ENCODE data around the gene FKBP6.

- TF ChIP-seq CTCF (conservative IDR thresholded peaks at IDR 0.05 in 1 of 2, IDR thresholded peaks at IDR 0.05 in 1 of 2; ENCODE audit: low read depth in 1 of 2, low read length in 2 of 2) = no peak
- TF ChIP-seq EZH2 (IDR thresholded peaks at IDR 0.05; ENCODE audit: low read length, missing control alignments) = no peak
Measured at GRCh38 chr7:73350306-73351068, 22.5 kb downstream of the FKBP6 start.
